HepG2 (cell line): Measurements from ENCODE around the gene SPAG4. TPM values are rescaled to one million over a fixed set of nuclear protein-coding genes. Genes with fewer than 3 reads are reported as not detected.

Experiments used
- CBFB ChIP-seq: sonication (generic); formaldehyde crosslinking; IDR thresholded peaks from 2 replicates; pipeline ENCODE4 v1.4.0; 2020; ENCODE audit warnings: missing genetic modification reagents
- DPF2 ChIP-seq: sonication (generic); formaldehyde crosslinking; IDR thresholded peaks from 2 replicates; pipeline ENCODE4 v1.4.0; 2020; ENCODE audit warnings: mild to moderate bottlenecking, low read depth, missing genetic modification reagents, borderline replicate concordance
- FOXP1 ChIP-seq, 2 experiments: fragments of 450-650 bp in 1 of 2; IDR thresholded peaks; 2 replicates each; pipeline ENCODE4 v1.6.1; 2017 to 2018; ENCODE audit warnings: antibody characterized with exemption in 1 of 2
- GFI1 ChIP-seq: sonication (generic); formaldehyde crosslinking; IDR thresholded peaks from 2 replicates; pipeline ENCODE4 v1.5.0; 2020; ENCODE audit warnings: missing genetic modification reagents, mild to moderate bottlenecking, borderline replicate concordance
- JUNB ChIP-seq: sonication (generic); formaldehyde crosslinking; IDR thresholded peaks from 2 replicates; pipeline ENCODE4 v1.8.0; 2022; ENCODE audit warnings: missing genetic modification reagents, mild to moderate bottlenecking, borderline replicate concordance
- JUND ChIP-seq: sonication (generic); formaldehyde crosslinking; IDR thresholded peaks from 2 replicates; pipeline ENCODE4 v1.8.0; 2022; ENCODE audit warnings: mild to moderate bottlenecking, missing genetic modification reagents
- MXD4 ChIP-seq: IDR thresholded peaks from 2 replicates; pipeline ENCODE4 v1.6.1; 2016; ENCODE audit warnings: mild to moderate bottlenecking, missing biosample characterization, missing genetic modification reagents
- RCOR2 ChIP-seq: IDR thresholded peaks from 2 replicates; pipeline ENCODE4 v1.6.1; 2016; ENCODE audit warnings: missing biosample characterization, missing genetic modification reagents
- SALL2 ChIP-seq: sonication (generic); formaldehyde crosslinking; IDR thresholded peaks from 2 replicates; pipeline ENCODE4 v1.8.1; 2023; ENCODE audit warnings: mild to moderate bottlenecking, missing genetic modification reagents, inconsistent platforms
- TARDBP ChIP-seq: sonication (generic); formaldehyde crosslinking; IDR thresholded peaks from 2 replicates; pipeline ENCODE4 v1.8.0; 2022; ENCODE audit warnings: mild to moderate bottlenecking, missing genetic modification reagents
- YEATS4 ChIP-seq: sonication (generic); formaldehyde crosslinking; IDR thresholded peaks from 2 replicates; pipeline ENCODE4 v1.4.0; 2020; ENCODE audit warnings: missing genetic modification reagents, borderline replicate concordance
- ZNF333 ChIP-seq: sonication (generic); formaldehyde crosslinking; IDR thresholded peaks from 2 replicates; pipeline ENCODE4 v1.4.0; 2020; ENCODE audit warnings: mild to moderate bottlenecking, missing genetic modification reagents, borderline replicate concordance
- ZNF816 ChIP-seq: sonication (generic); formaldehyde crosslinking; IDR thresholded peaks from 2 replicates; pipeline ENCODE4 v1.8.0; 2022; ENCODE audit warnings: missing genetic modification reagents, mild to moderate bottlenecking, borderline replicate concordance
- ZNF883 ChIP-seq: sonication (generic); formaldehyde crosslinking; IDR thresholded peaks from 2 replicates; pipeline ENCODE4 v1.5.1; 2020; ENCODE audit warnings: mild to moderate bottlenecking, missing genetic modification reagents; ENCODE audit errors: not compliant biosample characterization
- polyA plus RNA-seq, 8 experiments: library from polyadenylated mRNA; depleted of rRNA in 3 of 8; stranded (reverse) in 7 of 8; unstranded in 1 of 8; fragments of >200 nt; fragmentation: Illumina TruSeq in 4 of 8; extraction: Trizol in 4 of 8; gene quantifications; 2 replicates each; pipeline versions ENCODE4 v1.2.1 to v1.2.3, GENCODE V29; 2011 to 2016; ENCODE audit warnings: low read depth in 4 of 8, missing spikeins in 1 of 8, mixed read lengths in 1 of 8; ENCODE audit not compliant: insufficient read depth in 1 of 8
- total RNA-seq, 5 experiments: library from RNA; depleted of rRNA; stranded (reverse); fragments of >200 nt; fragmentation: Illumina TruSeq; extraction: Trizol; gene quantifications; 2 replicates each; pipeline ENCODE4 v1.2.3, GENCODE V29; 2016; ENCODE audit warnings: low read depth in 1 of 5
- TF ChIP-seq, protein P1 (sequence below): sonication (generic); formaldehyde crosslinking; IDR thresholded peaks from 2 replicates; pipeline ENCODE4 v1.5.0; 2020; ENCODE audit warnings: mild to moderate bottlenecking, missing genetic modification reagents, borderline replicate concordance
- TF ChIP-seq, protein P2 (sequence below): sonication (generic); formaldehyde crosslinking; IDR thresholded peaks from 2 replicates; pipeline ENCODE4 v1.4.0; 2020; ENCODE audit warnings: mild to moderate bottlenecking, missing genetic modification reagents
- TF ChIP-seq, protein P3 (sequence below), 2 experiments: sonication (generic) in 1 of 2; formaldehyde crosslinking in 1 of 2; IDR thresholded peaks; 2 replicates each; pipeline versions ENCODE4 v1.4.0 to v1.6.1; 2018 to 2020; ENCODE audit warnings: missing genetic modification reagents in 2 of 2, borderline replicate concordance in 1 of 2, low read depth in 1 of 2, mild to moderate bottlenecking in 1 of 2, missing biosample characterization in 1 of 2
- TF ChIP-seq, protein P4 (sequence below): sonication (generic); formaldehyde crosslinking; IDR thresholded peaks from 2 replicates; pipeline ENCODE4 v1.5.0; 2020; ENCODE audit warnings: mild to moderate bottlenecking, missing genetic modification reagents

The SPAG4 gene
- total and polyA plus RNA-seq, 2 of the 13 experiments (the other 11 are each of a cell fraction or from before 2014, with no cell fraction given): 5.8 to 137 TPM

DNA sequence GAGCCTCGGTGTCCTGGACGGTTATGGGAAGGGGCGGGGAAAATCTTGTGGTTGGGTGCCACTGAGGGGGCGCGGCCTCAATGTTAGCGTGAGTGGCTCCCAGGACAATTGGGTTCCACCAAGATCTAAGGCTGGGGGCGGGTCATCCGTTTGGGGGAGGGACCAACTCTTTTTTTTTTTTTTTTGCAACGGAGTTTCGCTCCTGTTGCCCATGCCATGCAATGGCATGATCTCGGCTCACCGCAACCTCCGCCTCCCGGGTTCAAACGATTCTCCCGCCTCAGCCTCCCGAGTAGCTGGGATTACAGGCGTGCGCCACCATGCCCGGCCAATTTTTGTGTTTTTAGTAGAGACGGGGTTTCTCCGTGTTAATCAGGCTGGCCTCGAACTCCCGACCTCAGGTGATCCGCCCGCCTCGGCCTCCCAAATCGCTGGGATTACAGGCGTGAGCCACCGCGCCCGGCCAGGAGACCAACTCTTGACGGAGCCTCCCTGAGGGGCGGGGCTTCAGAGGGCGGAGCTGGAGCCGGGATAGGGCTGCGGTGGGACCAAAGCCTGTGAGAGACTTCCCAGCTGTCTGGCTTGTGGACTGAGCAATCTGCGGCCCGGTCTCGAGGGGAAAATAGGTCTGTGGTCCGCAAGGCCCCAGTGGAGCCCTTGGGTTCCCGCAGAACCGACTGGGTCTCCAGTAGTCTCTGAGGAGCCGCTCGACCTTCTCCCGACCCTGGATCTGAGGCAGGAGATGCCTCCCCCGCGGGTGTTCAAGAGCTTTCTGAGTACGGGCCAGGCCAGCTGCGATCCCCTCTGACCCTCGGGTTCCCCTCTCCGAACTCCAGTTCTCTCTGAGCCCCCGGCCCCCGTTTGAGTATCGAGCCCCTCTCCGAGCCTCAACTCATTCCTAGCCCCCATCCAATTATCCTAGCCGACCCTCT, 1.1 kb downstream of the SPAG4 start (continued):
- TF ChIP-seq, protein P1, sequence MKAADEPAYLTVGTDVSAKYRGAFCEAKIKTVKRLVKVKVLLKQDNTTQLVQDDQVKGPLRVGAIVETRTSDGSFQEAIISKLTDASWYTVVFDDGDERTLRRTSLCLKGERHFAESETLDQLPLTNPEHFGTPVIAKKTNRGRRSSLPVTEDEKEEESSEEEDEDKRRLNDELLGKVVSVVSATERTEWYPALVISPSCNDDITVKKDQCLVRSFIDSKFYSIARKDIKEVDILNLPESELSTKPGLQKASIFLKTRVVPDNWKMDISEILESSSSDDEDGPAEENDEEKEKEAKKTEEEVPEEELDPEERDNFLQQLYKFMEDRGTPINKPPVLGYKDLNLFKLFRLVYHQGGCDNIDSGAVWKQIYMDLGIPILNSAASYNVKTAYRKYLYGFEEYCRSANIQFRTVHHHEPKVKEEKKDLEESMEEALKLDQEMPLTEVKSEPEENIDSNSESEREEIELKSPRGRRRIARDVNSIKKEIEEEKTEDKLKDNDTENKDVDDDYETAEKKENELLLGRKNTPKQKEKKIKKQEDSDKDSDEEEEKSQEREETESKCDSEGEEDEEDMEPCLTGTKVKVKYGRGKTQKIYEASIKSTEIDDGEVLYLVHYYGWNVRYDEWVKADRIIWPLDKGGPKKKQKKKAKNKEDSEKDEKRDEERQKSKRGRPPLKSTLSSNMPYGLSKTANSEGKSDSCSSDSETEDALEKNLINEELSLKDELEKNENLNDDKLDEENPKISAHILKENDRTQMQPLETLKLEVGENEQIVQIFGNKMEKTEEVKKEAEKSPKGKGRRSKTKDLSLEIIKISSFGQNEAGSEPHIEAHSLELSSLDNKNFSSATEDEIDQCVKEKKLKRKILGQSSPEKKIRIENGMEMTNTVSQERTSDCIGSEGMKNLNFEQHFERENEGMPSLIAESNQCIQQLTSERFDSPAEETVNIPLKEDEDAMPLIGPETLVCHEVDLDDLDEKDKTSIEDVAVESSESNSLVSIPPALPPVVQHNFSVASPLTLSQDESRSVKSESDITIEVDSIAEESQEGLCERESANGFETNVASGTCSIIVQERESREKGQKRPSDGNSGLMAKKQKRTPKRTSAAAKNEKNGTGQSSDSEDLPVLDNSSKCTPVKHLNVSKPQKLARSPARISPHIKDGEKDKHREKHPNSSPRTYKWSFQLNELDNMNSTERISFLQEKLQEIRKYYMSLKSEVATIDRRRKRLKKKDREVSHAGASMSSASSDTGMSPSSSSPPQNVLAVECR: peak; percentile 61; the same call in 1 of the 2 replicates
- TF ChIP-seq SALL2 (CRISPR knock-in tag) (no peak; the same call in 1 of the 2 replicates), CBFB (CRISPR knock-in tag) (no peak), RCOR2 (peak; percentile 99), DPF2 (CRISPR knock-in tag) (peak; percentile 41), MXD4 (CRISPR knock-in tag) (peak; percentile 18; the same call in 1 of the 2 replicates), TARDBP (CRISPR knock-in tag) (peak; percentile 92), YEATS4 (peak; percentile 85), JUNB (CRISPR knock-in tag) (no peak), FOXP1 (IDR thresholded peaks at IDR 0.05) (peak; percentile 35; the same call in 1 of the 2 replicates), FOXP1 (CRISPR knock-in tag; IDR thresholded peaks at IDR 0.05) (no peak; the same call in 1 of the 2 replicates), ZNF883 (CRISPR knock-in tag) (no peak), ZNF816 (CRISPR knock-in tag) (no peak), GFI1 (CRISPR knock-in tag) (no peak), JUND (CRISPR knock-in tag) (0 out of 2 replicates have a peak, but pooled peaks have one; percentile 25), ZNF333 (peak; percentile 83)
- TF ChIP-seq, protein P2, sequence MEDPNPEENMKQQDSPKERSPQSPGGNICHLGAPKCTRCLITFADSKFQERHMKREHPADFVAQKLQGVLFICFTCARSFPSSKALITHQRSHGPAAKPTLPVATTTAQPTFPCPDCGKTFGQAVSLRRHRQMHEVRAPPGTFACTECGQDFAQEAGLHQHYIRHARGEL: no peak
- TF ChIP-seq, protein P3, sequence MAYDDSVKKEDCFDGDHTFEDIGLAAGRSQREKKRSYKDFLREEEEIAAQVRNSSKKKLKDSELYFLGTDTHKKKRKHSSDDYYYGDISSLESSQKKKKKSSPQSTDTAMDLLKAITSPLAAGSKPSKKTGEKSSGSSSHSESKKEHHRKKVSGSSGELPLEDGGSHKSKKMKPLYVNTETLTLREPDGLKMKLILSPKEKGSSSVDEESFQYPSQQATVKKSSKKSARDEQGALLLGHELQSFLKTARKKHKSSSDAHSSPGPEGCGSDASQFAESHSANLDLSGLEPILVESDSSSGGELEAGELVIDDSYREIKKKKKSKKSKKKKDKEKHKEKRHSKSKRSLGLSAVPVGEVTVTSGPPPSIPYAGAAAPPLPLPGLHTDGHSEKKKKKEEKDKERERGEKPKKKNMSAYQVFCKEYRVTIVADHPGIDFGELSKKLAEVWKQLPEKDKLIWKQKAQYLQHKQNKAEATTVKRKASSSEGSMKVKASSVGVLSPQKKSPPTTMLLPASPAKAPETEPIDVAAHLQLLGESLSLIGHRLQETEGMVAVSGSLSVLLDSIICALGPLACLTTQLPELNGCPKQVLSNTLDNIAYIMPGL (CRISPR knock-in tag; IDR thresholded peaks at IDR 0.05; ENCODE audit: borderline replicate concordance in 1 of 2, low read depth in 1 of 2): peak in 1 of 2 experiments; percentile 70; a peak in 2 of 4 replicates
- TF ChIP-seq, protein P4, sequence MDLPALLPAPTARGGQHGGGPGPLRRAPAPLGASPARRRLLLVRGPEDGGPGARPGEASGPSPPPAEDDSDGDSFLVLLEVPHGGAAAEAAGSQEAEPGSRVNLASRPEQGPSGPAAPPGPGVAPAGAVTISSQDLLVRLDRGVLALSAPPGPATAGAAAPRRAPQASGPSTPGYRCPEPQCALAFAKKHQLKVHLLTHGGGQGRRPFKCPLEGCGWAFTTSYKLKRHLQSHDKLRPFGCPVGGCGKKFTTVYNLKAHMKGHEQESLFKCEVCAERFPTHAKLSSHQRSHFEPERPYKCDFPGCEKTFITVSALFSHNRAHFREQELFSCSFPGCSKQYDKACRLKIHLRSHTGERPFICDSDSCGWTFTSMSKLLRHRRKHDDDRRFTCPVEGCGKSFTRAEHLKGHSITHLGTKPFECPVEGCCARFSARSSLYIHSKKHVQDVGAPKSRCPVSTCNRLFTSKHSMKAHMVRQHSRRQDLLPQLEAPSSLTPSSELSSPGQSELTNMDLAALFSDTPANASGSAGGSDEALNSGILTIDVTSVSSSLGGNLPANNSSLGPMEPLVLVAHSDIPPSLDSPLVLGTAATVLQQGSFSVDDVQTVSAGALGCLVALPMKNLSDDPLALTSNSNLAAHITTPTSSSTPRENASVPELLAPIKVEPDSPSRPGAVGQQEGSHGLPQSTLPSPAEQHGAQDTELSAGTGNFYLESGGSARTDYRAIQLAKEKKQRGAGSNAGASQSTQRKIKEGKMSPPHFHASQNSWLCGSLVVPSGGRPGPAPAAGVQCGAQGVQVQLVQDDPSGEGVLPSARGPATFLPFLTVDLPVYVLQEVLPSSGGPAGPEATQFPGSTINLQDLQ (CRISPR knock-in tag): 0 out of 2 replicates have a peak, but pooled peaks have one; percentile 6
